Left lung (tissue), 10 donors: ENCODE data around the gene SORBS1. TPM values are rescaled to one million over a fixed set of nuclear protein-coding genes. Genes with fewer than 3 reads are reported as not detected.
A peak's percentile ranks its signal among the peaks of the same experiment; 100 is the strongest.

Experiments
- ATAC-seq: fragments of 200-7000 bp; cut with Tn5 transposase; one replicate; pipeline ENCODE4 v1.9.1; 2020; ENCODE audit warnings: moderate library complexity
- DNase-seq, 4 donors: peaks; one replicate each; pipeline ENCODE4 v3.0.0-alpha.2; 2013 to 2020
- H3K27ac ChIP-seq, 2 donors: fragments of 200-600 bp; sonication (generic) in 1 of 2; one replicate each; pipeline versions ENCODE4 v1.5.0 to v1.8.0; 2020 to 2021
- H3K27me3 ChIP-seq, 2 donors: fragments of 200-600 bp; sonication (generic) in 1 of 2; one replicate each; pipeline versions ENCODE4 v1.5.0 to v1.8.0; 2020 to 2021
- H3K36me3 ChIP-seq, 2 donors: fragments of 200-600 bp; sonication (generic) in 1 of 2; one replicate each; pipeline versions ENCODE4 v1.5.0 to v1.8.0; 2020 to 2021
- H3K4me1 ChIP-seq, 2 donors: fragments of 200-600 bp; one replicate each; pipeline ENCODE4 v1.8.0; 2021
- H3K4me3 ChIP-seq, 2 donors: fragments of 200-600 bp; sonication (generic) in 1 of 2; one replicate each; pipeline versions ENCODE4 v1.5.0 to v1.8.0; 2020 to 2021; ENCODE audit warnings: mild to moderate bottlenecking in 1 of 2
- H3K9me3 ChIP-seq, 2 donors: fragments of 200-600 bp; sonication (generic) in 1 of 2; one replicate each; pipeline versions ENCODE4 v1.5.0 to v1.8.0; 2020 to 2021
- CTCF ChIP-seq, 2 donors: fragments of 200-600 bp; sonication (generic) in 1 of 2; IDR thresholded peaks; one replicate each; pipeline versions ENCODE4 v1.5.0 to v1.8.0; 2021; ENCODE audit warnings: antibody characterized with exemption in 2 of 2
- intact Hi-C, 2 donors: fragments of 100-400 bp; cut with DNase I; formaldehyde crosslinking; loops; one replicate each; pipeline versions ENCODE4 v1.11.2 to v1.14.2; 2022
- polyA plus RNA-seq, 6 donors: library from polyadenylated mRNA; unstranded; fragments of 120-200 nt; gene quantifications; one replicate each; pipeline ENCODE4 v1.2.1, GENCODE V29; 2013; ENCODE audit not compliant: insufficient read length in 6 of 6
- total RNA-seq, 2 donors: library from RNA; stranded (reverse); fragmentation: NEBNext Ultra II Directional; extraction: Animal tissue kit (Norgen Biotek cat#: 25700); gene quantifications; one replicate each; pipeline ENCODE4 v1.2.1, GENCODE V29; 2021
- donor health status: DM: no; HTN: yes; CAD: no.
- donor health status: DM: no; HTN: no; CAD: no.

SORBS1 gene
- total and polyA plus RNA-seq, 8 donors = 23.3 to 52.7 (median 36.4) TPM

DNA sequence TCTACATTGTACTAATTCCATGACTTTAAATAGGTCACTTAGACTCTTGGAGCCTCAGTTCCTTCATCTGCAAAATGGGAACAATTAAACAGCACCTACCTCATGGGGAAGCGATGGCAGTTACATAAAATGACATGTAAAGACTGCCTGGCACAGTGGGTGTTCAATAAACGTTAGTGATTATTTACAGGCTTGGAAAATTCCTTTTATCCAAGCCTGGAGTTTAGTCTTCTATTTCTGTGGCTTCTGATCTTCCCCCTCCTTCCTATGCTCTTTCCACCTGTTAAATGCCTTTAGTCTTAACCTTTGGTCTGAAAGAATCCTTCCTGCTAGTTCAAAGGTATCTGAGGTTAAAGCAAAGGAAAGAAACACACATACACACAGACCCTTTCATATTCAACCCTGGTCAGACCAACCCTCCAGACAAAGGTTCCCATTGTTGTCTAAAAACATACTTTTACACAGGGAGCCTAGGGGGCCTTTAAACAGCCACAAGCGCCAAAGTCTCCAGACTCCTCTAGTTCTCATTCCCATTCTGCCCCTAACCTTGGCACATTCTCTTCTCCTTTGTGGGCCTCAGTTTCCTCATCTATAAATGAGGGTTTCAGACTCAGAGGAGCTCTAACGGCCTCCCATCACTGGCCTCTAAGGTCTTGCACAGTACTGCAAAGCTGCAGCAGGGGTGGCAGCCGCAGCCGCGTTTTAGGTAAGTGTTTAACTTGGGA is 21.4 kb downstream of the SORBS1 start:
- ATAC-seq = no peak
- TF ChIP-seq CTCF (IDR thresholded peaks at IDR 0.05) = no peak
- peaks cover 28 to 46% of the 10 kb centered on the region in 2 donors for H3K4me1 ChIP-seq
- no peaks in the 10 kb centered on the region for H3K36me3 ChIP-seq
- no peaks in the 10 kb centered on the region for H3K9me3 ChIP-seq
- no peak for DNase-seq
- no peak overlapping the region for H3K27ac ChIP-seq
- no peak overlapping the region for H3K4me3 ChIP-seq
- intact Hi-C loops = no loop called here
- H3K27me3 ChIP-seq = no peaks in the 10 kb centered on the region

DNA sequence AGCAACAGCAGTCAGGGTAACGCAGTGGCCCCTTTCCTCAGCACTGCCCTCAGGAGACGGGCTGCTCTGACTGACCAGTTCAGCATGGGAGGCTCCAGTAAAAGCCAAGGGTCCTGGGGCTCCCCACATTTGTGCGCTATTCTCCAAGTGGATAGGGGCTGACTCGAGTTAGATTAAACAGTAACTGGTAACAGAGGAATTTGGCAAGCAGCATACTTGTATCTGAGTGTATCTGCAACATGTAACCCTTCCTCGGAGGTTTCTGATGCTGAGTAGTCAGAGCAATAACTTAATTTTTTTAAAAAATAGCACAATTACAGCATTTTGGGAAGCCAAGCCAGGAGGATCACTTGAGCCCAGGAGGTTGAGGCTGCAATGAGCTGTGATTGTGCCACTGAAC is 22.8 kb downstream of the SORBS1 start:
- no peak for TF ChIP-seq CTCF (IDR thresholded peaks at IDR 0.05)
- Histone ChIP-seq H3K27ac (peak overlapping the region in 1 of 2 donors; percentile 63), H3K27me3 (no peaks in the 10 kb centered on the region), H3K9me3 (no peaks in the 10 kb centered on the region), H3K36me3 (no peaks in the 10 kb centered on the region), H3K4me1 (peaks cover 22 to 37% of the 10 kb centered on the region in 2 donors), H3K4me3 (no peak overlapping the region)
- DNase-seq = no peak
- intact Hi-C loops = no loop called here
- no peak for ATAC-seq

- ATAC-seq (peak; percentile 84), DNase-seq (peak in 2 of 4 donors; percentile 32 to 74)
- intact Hi-C loops = no loop called here
- no peak overlapping the region for H3K4me3 ChIP-seq
- no peak for TF ChIP-seq CTCF (IDR thresholded peaks at IDR 0.05)
- no peaks in the 10 kb centered on the region for H3K9me3 ChIP-seq
- peak overlapping the region; percentile 45 to 63 for H3K27ac ChIP-seq
- H3K4me1 ChIP-seq = peaks cover 13 to 30% of the 10 kb centered on the region in 2 donors
- no peaks in the 10 kb centered on the region for H3K27me3 ChIP-seq
- H3K36me3 ChIP-seq = no peaks in the 10 kb centered on the region
Measured at GRCh38 chr10:95537542-95537927, 23.6 kb downstream of the SORBS1 start.

GRCh38 chr10:95536894-95537541 is 24.2 kb downstream of the SORBS1 start:
- Histone ChIP-seq H3K27me3 (no peaks in the 10 kb centered on the region), H3K4me1 (peaks cover 11 to 27% of the 10 kb centered on the region in 2 donors), H3K36me3 (no peaks in the 10 kb centered on the region), H3K9me3 (no peaks in the 10 kb centered on the region), H3K4me3 (no peak overlapping the region), H3K27ac (peak overlapping the region; percentile 45 to 53)
- ATAC-seq = peak; percentile 56
- DNase-seq = no peak
- TF ChIP-seq CTCF (IDR thresholded peaks at IDR 0.05) = no peak
- intact Hi-C loops = no loop called here

DNA sequence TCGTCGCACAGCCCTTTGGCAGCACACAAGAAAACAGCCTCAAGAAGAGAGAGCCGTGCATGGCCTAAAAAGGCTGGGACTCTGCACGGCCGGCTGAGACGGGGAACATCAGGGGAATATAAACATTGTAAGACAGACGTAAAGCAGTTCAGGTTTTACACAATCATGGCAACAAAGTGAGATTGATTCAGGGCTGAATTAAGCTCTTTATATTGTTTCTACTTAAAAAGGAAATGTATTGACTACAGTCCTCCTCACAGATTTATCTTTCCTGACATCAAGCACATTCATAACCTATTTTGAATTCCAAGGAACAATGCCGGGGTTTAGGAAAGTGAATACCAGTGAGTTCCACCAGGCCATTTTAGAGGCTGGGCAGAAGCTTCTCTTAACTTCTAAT is 25.2 kb downstream of the SORBS1 start:
- H3K4me3 ChIP-seq = no peak overlapping the region
- H3K36me3 ChIP-seq = no peaks in the 10 kb centered on the region
- H3K9me3 ChIP-seq = no peaks in the 10 kb centered on the region
- H3K27me3 ChIP-seq = no peaks in the 10 kb centered on the region
- TF ChIP-seq CTCF (IDR thresholded peaks at IDR 0.05) = no peak
- ATAC-seq (no peak), DNase-seq (peak in 2 of 4 donors; percentile 25 to 65)
- intact Hi-C loops = no loop called here
- peak overlapping the region in 1 of 2 donors; percentile 53 for H3K27ac ChIP-seq
- peaks cover 7 to 21% of the 10 kb centered on the region in 2 donors for H3K4me1 ChIP-seq
